HCT116 (cell line): ENCODE data around the gene ENPP6. TPM values are rescaled to one million over a fixed set of nuclear protein-coding genes. Genes with fewer than 3 reads are reported as not detected.

Experiments
- ATAC-seq: fragments of 200-7000 bp; cut with Tn5 transposase; 2 replicates; pipeline ENCODE4 v1.9.1; 2020; ENCODE audit warnings: mild to moderate bottlenecking, moderate library complexity
- BruUV-seq: library from RNA; stranded (reverse); fragments of 400-500 nt; replicated peaks from 2 replicates; lab custom pipeline; 2021; lab: Mats Ljungman, UMichigan
- CTCF ChIA-PET: fragments of 300-600 bp; sonication (Branson Sonifier 250); formaldehyde crosslinking; loops from one replicate; lab custom pipeline; 2021; ENCODE audit warnings: antibody characterized with exemption; lab: Charles Lee
- POLR2A ChIA-PET: fragments of 300-600, 350-600 bp; sonication (Branson Sonifier 250); formaldehyde crosslinking; loops from one replicate; lab custom pipeline; 2021; ENCODE audit warnings: antibody characterized with exemption; lab: Charles Lee
- RAD21 ChIA-PET, 2 experiments: fragments of 300-600 bp; sonication (Branson Sonifier 250); formaldehyde crosslinking; loops; one replicate each; lab custom pipeline; 2023; ENCODE audit warnings: low total read pairs in 2 of 2; ENCODE audit not compliant: uncharacterized antibody in 2 of 2, unreplicated experiment in 2 of 2, low non-redundant PET in 1 of 2; lab: Charles Lee
- DNase-seq: peaks from one replicate; pipeline ENCODE4 v3.0.0-alpha.2; 2010; ENCODE audit warnings: low read depth, low spot score
- H2AFZ ChIP-seq: fragments of 200-600 bp; shearing (Covaris generic), sonication (generic); 2 replicates; pipeline ENCODE4 v1.6.1; 2017; ENCODE audit warnings: low read depth, mixed run types, mixed read lengths, antibody characterized with exemption, low read length; ENCODE audit not compliant: poor library complexity, severe bottlenecking
- H3K27ac ChIP-seq: 2 replicates; pipeline ENCODE4 v1.5.1; 2012; ENCODE audit warnings: low read depth, low read length
- H3K27me3 ChIP-seq: fragments of 200-600 bp; sonication (generic); 2 replicates; pipeline ENCODE4 v1.6.1; 2016; ENCODE audit warnings: mixed run types, low read length, mixed read lengths; ENCODE audit not compliant: insufficient read depth
- H3K36me3 ChIP-seq, 2 experiments: fragments of 200-500 bp in 1 of 2; fragments of 200-600 bp in 1 of 2; sonication (Bioruptor generic) in 1 of 2; sonication (generic) in 1 of 2; 2 replicates each; pipeline versions ENCODE4 v1.5.1 to v1.6.1; 2014 to 2016; ENCODE audit warnings: low read length in 2 of 2, inconsistent platforms in 1 of 2, mixed read lengths in 1 of 2, mixed run types in 1 of 2; ENCODE audit not compliant: insufficient read depth in 2 of 2, control insufficient read depth in 1 of 2
- H3K4me1 ChIP-seq, 2 experiments: fragments of 200-600 bp in 1 of 2; sonication (generic) in 1 of 2; 2 replicates each; pipeline versions ENCODE4 v1.5.1 to v1.6.1; 2012 to 2017; ENCODE audit warnings: low read length in 2 of 2, inconsistent platforms in 1 of 2, mild to moderate bottlenecking in 1 of 2, mixed read lengths in 1 of 2, mixed run types in 1 of 2, moderate library complexity in 1 of 2; ENCODE audit not compliant: insufficient read depth in 2 of 2, control insufficient read depth in 1 of 2
- H3K4me2 ChIP-seq: fragments of 200-600 bp; sonication (generic); 2 replicates; pipeline ENCODE4 v1.6.1; 2017; ENCODE audit warnings: mixed run types, low read length, mixed read lengths
- H3K4me3 ChIP-seq, 2 experiments: fragments of 200-600 bp in 1 of 2; sonication (generic) in 1 of 2; replicated peaks in 1 of 2; 2 replicates each; pipeline ENCODE4 v1.5.1; 2011 to 2016; ENCODE audit warnings: low read length in 2 of 2, control low read depth in 1 of 2, low read depth in 1 of 2, mild to moderate bottlenecking in 1 of 2, mixed read lengths in 1 of 2, mixed run types in 1 of 2
- H3K79me2 ChIP-seq: fragments of 200-600 bp; sonication (generic); 2 replicates; pipeline ENCODE4 v1.6.1; 2017; ENCODE audit warnings: mild to moderate bottlenecking, mixed run types, low read length, moderate library complexity, mixed read lengths; ENCODE audit not compliant: insufficient read depth
- H3K9ac ChIP-seq: fragments of 200-600 bp; sonication (generic); 2 replicates; pipeline ENCODE4 v1.6.1; 2016; ENCODE audit warnings: low read length, mixed read lengths
- H3K9me2 ChIP-seq: fragments of 200-600 bp; sonication (generic), shearing (Covaris generic); 2 replicates; pipeline ENCODE4 v1.6.1; 2017; ENCODE audit warnings: mixed run types, mild to moderate bottlenecking, moderate library complexity; ENCODE audit not compliant: insufficient read depth
- H3K9me3 ChIP-seq, 2 experiments: fragments of 200-500 bp in 1 of 2; fragments of 200-600 bp in 1 of 2; sonication (Bioruptor generic) in 1 of 2; sonication (generic) in 1 of 2; 2 replicates each; pipeline ENCODE4 v1.6.1; 2014 to 2017; ENCODE audit warnings: low read length in 2 of 2, mixed read lengths in 2 of 2, inconsistent platforms in 1 of 2, low read depth in 1 of 2, mild to moderate bottlenecking in 1 of 2, mixed run types in 1 of 2, moderate library complexity in 1 of 2; ENCODE audit not compliant: control insufficient read depth in 1 of 2, insufficient read depth in 1 of 2
- H4K20me1 ChIP-seq: fragments of 200-600 bp; sonication (generic), shearing (Covaris generic); 2 replicates; pipeline ENCODE4 v1.6.1; 2017; ENCODE audit warnings: mixed run types, mild to moderate bottlenecking, moderate library complexity; ENCODE audit not compliant: insufficient read depth
- CBX3 ChIP-seq: IDR thresholded peaks from 2 replicates; pipeline ENCODE4 v1.6.1; 2012; ENCODE audit warnings: low read depth
- EGR1 ChIP-seq: IDR thresholded peaks from 2 replicates; pipeline ENCODE4 v1.6.1; 2012; ENCODE audit warnings: low read depth
- ELF1 ChIP-seq: IDR thresholded peaks from 2 replicates; pipeline ENCODE4 v1.6.1; 2012; ENCODE audit warnings: low read depth, borderline replicate concordance
- EZH2phosphoT487 ChIP-seq: fragments of 200-600 bp; IDR thresholded peaks from 2 replicates; pipeline ENCODE4 v1.6.1; 2018; ENCODE audit warnings: antibody characterized with exemption, borderline replicate concordance
- FOSL1 ChIP-seq: IDR thresholded peaks from 2 replicates; pipeline ENCODE4 v1.6.1; 2012; ENCODE audit warnings: low read depth
- POLR2A ChIP-seq: IDR thresholded peaks from 2 replicates; pipeline ENCODE4 v1.7.0; 2011; ENCODE audit warnings: borderline replicate concordance; ENCODE audit not compliant: insufficient read depth, insufficient read length; ENCODE audit errors: extremely low read depth
- RAD21 ChIP-seq: IDR thresholded peaks from 2 replicates; pipeline ENCODE4 v1.6.1; 2012; ENCODE audit warnings: low read depth, mild to moderate bottlenecking
- SIN3A ChIP-seq: IDR thresholded peaks from 2 replicates; pipeline ENCODE4 v1.6.1; 2012; ENCODE audit warnings: low read depth
- SP1 ChIP-seq: IDR thresholded peaks from 2 replicates; pipeline ENCODE4 v1.6.1; 2012; ENCODE audit warnings: low read depth
- TCF7L2 ChIP-seq: IDR thresholded peaks from 2 replicates; pipeline ENCODE4 v1.7.0; 2011; ENCODE audit warnings: borderline replicate concordance, inconsistent platforms; ENCODE audit not compliant: insufficient read depth, insufficient read length; ENCODE audit errors: extremely low read depth
- YY1 ChIP-seq: IDR thresholded peaks from 2 replicates; pipeline ENCODE4 v1.6.1; 2011; ENCODE audit warnings: low read length, low read depth, moderate library complexity, mild to moderate bottlenecking; ENCODE audit not compliant: insufficient replicate concordance; ENCODE audit errors: extremely low read depth
- ZFX ChIP-seq: fragments of 450-650 bp; IDR thresholded peaks from 2 replicates; pipeline ENCODE4 v1.6.1; 2017
- ZNF274 ChIP-seq: fragments of 200-500 bp; sonication (Bioruptor generic); IDR thresholded peaks from 2 replicates; pipeline ENCODE4 v1.6.1; 2014; ENCODE audit warnings: mild to moderate bottlenecking, low read depth, low read length, inconsistent platforms
- intact Hi-C: fragments of 100-400 bp; cut with micrococcal nuclease; formaldehyde crosslinking; loops from 2 replicates; pipeline ENCODE4 v1.10.0; 2022
- total RNA-seq: library from RNA; stranded (reverse); gene quantifications from one replicate; pipeline ENCODE4 v1.2.1, GENCODE V29; 2021; ENCODE audit not compliant: unreplicated experiment
- TF ChIP-seq, protein P1 (sequence below), 3 experiments: fragments of 200-600 bp in 1 of 3; sonication (generic) in 1 of 3; IDR thresholded peaks in 2 of 3; conservative IDR thresholded peaks in 1 of 3; 2 replicates each; pipeline ENCODE4 v1.5.1; 2012 to 2017; ENCODE audit warnings: low read depth in 2 of 3, low read length in 2 of 3, antibody characterized with exemption in 1 of 3, borderline replicate concordance in 1 of 3, control low read depth in 1 of 3, mild to moderate bottlenecking in 1 of 3, mixed read lengths in 1 of 3, mixed run types in 1 of 3, moderate library complexity in 1 of 3; ENCODE audit not compliant: insufficient read depth in 1 of 3
- TF ChIP-seq, protein P2 (sequence below): IDR thresholded peaks from 2 replicates; pipeline ENCODE4 v1.6.1; 2011; ENCODE audit warnings: mild to moderate bottlenecking, low read length, moderate library complexity; ENCODE audit not compliant: insufficient replicate concordance; ENCODE audit errors: extremely low read depth
- TF ChIP-seq, protein P3 (sequence below): IDR thresholded peaks from 2 replicates; pipeline ENCODE4 v1.6.1; 2012
- TF ChIP-seq, protein P4 (sequence below): IDR thresholded peaks from 2 replicates; pipeline ENCODE4 v1.6.1; 2012

Gene ENPP6
- total RNA-seq, 1 experiment from 2014 or later, result not detected

DNA sequence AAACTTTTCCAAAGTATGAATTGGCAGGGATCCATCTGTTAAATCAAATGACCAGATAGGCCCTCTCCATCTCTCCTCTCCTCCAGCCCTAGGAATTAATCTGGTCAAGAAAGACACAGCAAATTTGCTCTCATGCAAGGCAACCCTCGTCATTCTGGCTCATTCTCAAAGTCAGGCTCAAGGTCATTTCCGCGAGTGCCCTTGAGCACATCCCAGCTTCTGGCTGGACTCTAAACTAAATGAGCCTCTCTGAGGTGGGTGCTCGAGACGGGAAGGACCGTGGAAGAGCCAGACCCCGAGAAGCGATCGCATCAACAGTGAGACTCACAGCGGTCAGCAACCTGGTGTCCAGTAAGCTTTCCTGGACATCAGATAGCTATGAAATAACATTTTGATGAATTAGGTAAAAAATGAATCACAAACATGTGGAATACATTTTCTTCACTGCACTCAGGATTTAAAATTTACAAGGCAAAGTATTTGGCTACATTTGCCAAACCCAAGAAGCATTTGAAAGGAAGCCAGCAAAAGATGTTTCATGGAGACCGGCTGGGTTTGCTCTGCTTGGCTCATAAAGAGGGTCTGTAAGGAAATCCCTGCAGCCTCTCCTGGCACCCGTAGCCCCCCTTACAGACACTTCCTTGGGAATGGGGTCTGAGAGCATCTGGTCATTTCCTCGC is 121.0 kb downstream of the ENPP6 start (continued):
- no peak for TF ChIP-seq SIN3A
- TF ChIP-seq, protein P1, sequence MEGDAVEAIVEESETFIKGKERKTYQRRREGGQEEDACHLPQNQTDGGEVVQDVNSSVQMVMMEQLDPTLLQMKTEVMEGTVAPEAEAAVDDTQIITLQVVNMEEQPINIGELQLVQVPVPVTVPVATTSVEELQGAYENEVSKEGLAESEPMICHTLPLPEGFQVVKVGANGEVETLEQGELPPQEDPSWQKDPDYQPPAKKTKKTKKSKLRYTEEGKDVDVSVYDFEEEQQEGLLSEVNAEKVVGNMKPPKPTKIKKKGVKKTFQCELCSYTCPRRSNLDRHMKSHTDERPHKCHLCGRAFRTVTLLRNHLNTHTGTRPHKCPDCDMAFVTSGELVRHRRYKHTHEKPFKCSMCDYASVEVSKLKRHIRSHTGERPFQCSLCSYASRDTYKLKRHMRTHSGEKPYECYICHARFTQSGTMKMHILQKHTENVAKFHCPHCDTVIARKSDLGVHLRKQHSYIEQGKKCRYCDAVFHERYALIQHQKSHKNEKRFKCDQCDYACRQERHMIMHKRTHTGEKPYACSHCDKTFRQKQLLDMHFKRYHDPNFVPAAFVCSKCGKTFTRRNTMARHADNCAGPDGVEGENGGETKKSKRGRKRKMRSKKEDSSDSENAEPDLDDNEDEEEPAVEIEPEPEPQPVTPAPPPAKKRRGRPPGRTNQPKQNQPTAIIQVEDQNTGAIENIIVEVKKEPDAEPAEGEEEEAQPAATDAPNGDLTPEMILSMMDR (IDR thresholded peaks at IDR 0.05 in 2 of 3, conservative IDR thresholded peaks at IDR 0.05 in 1 of 3; ENCODE audit: borderline replicate concordance in 1 of 3, insufficient read depth in 1 of 3, low read depth in 2 of 3, low read length in 2 of 3), result no peak

DNA sequence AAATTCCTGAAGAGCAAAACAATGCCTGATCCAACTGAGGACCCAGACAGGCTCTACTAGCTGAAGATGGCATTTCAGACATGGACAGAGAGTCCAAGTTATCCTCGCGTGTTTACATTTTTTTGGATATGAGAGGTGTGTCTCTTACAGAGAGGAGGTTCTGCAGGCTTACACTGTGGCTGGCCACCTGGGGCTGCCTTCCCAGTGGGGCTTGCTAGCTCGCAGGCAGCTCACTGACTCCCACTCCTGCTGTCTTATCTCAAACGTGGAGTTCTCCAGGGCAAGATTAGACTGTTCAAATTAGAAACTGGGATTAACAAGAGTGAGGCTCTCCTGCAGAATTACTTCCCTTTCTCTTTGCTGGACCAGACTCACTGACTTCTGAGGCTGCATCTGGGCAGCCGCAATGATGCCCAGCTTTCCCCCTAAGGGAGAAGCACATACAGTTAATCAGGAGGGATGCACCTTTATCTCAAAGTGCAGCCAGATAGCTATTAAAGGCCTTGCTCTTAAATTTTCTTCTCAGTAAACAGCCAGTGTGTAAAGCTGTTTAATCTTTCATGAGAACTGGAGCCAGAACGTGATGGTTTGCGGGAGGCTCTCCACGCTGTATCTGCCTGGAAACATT is 123.0 kb downstream of the ENPP6 start:
- no TSS peak for BruUV-seq
- Histone ChIP-seq H3K27ac (no peak overlapping the region), H3K9me3 (no peaks in the 10 kb centered on the region), H3K4me3 (no peak overlapping the region), H2AFZ (no peak overlapping the region), H3K9ac (no peak overlapping the region), H3K79me2 (no peaks in the 10 kb centered on the region), H3K9me2 (no peaks in the 10 kb centered on the region), H3K36me3 (no peaks in the 10 kb centered on the region), H3K4me1 (no peaks in the 10 kb centered on the region), H4K20me1 (no peaks in the 10 kb centered on the region), H3K4me2 (no peak overlapping the region), H3K27me3 (no peaks in the 10 kb centered on the region)
- POLR2A ChIA-PET, result no interaction called here
- CTCF ChIA-PET, result no interaction called here
- ATAC-seq, result no peak
- DNase-seq, result no peak
- intact Hi-C loops, result no loop called here
- RAD21 ChIA-PET, result no interaction called here
- TF ChIP-seq SIN3A (no peak), ELF1 (no peak), ZNF274 (no peak), POLR2A (no peak), TCF7L2 (no peak), YY1 (no peak), CBX3 (no peak), EGR1 (no peak), FOSL1 (no peak), SP1 (no peak), RAD21 (no peak), ZFX (no peak), EZH2phosphoT487 (no peak)
- TF ChIP-seq, protein P2, sequence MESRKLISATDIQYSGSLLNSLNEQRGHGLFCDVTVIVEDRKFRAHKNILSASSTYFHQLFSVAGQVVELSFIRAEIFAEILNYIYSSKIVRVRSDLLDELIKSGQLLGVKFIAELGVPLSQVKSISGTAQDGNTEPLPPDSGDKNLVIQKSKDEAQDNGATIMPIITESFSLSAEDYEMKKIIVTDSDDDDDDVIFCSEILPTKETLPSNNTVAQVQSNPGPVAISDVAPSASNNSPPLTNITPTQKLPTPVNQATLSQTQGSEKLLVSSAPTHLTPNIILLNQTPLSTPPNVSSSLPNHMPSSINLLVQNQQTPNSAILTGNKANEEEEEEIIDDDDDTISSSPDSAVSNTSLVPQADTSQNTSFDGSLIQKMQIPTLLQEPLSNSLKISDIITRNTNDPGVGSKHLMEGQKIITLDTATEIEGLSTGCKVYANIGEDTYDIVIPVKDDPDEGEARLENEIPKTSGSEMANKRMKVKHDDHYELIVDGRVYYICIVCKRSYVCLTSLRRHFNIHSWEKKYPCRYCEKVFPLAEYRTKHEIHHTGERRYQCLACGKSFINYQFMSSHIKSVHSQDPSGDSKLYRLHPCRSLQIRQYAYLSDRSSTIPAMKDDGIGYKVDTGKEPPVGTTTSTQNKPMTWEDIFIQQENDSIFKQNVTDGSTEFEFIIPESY, result no peak
- TF ChIP-seq, protein P3, sequence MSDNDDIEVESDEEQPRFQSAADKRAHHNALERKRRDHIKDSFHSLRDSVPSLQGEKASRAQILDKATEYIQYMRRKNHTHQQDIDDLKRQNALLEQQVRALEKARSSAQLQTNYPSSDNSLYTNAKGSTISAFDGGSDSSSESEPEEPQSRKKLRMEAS, result no peak
- TF ChIP-seq, protein P4, sequence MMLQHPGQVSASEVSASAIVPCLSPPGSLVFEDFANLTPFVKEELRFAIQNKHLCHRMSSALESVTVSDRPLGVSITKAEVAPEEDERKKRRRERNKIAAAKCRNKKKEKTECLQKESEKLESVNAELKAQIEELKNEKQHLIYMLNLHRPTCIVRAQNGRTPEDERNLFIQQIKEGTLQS, result no peak
- TF ChIP-seq, protein P1 (IDR thresholded peaks at IDR 0.05 in 2 of 3, conservative IDR thresholded peaks at IDR 0.05 in 1 of 3; ENCODE audit: borderline replicate concordance in 1 of 3, insufficient read depth in 1 of 3, low read depth in 2 of 3, low read length in 2 of 3), result no peak
